Endometrial microvascular endothelial cells (primary cell): ENCODE measurements around the gene SC5D. TPM values are rescaled to one million over a fixed set of nuclear protein-coding genes. Genes with fewer than 3 reads are reported as not detected.

Source experiments
- in situ Hi-C: cut with HindIII; loops from 2 replicates; pipeline ENCODE4 v1.10.0; 2017; ENCODE audit warnings: low sequenced_read_pairs, low pct_unique_long_range_greater_than_20kb; ENCODE audit errors: inconsistent ontology term
- total RNA-seq: library from RNA; depleted of rRNA; stranded (reverse); fragments of >200 nt; gene quantifications from one replicate; pipeline ENCODE4 v1.2.3, GENCODE V29; 2015; ENCODE audit errors: inconsistent ontology term

The SC5D gene
- total RNA-seq, 1 donor from 2014 or later: 28.9 TPM

GRCh38 chr11:121348220-121348875, 55.8 kb downstream of the SC5D start:
- in situ Hi-C loops: no loop called here

DNA sequence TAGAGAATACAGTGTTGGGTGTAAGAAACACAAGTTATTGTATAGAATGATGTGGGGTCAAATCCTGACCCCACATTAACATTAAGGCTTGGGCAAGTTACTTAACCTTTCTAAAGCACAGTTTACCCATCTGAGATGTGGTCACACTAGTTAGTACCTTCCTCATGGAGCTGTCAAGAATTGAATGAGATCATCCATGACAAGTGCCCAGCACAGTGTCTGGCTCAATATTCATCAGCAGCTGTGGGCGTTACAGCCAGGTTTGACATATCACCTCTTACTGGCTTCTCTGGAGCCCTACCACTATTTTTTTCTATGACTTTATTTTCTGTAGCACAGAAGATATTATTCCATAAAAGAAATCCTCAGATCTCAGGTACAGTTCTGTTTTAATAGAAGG, 57.2 kb downstream of the SC5D start:
- in situ Hi-C loops: no loop called here

DNA sequence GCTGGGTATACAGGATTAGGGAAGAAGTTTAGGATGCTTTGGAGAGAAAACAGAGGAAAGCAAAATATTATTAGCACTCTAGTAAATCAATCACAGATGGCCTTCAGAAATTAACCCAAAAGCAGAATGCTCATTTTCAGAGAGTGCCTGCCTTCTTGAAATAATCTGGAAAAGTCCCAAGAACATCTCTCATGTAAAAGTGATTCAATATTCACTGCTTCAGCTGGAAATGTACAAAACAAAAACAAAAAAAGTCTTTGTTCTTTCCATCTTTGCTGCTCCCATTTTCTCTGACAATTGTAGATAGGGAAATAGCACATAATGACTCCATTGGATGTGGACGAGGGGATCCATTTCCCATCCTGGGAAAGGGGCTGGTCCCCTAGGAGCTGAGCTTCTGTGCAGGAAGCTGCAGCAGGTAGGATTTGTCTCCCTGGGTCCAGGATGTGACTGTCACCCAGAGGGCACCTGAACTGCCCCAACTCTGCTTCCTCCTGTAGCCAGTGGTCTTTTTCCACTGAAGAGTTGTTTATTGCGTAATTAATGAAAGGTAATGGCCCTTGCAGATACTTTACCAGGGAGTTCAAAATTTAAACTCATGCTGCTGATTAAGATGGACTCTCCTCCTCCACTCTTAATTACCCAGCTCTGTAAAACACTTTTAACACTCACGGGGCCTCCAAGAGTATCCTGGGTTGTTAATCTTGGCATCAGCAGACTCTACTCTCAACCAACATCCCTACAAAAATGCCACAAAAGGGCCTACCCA, 57.9 kb downstream of the SC5D start:
- in situ Hi-C loops: no loop called here

GRCh38 chr11:121351083-121351630, 58.6 kb downstream of the SC5D start:
- in situ Hi-C loops: no loop called here

DNA sequence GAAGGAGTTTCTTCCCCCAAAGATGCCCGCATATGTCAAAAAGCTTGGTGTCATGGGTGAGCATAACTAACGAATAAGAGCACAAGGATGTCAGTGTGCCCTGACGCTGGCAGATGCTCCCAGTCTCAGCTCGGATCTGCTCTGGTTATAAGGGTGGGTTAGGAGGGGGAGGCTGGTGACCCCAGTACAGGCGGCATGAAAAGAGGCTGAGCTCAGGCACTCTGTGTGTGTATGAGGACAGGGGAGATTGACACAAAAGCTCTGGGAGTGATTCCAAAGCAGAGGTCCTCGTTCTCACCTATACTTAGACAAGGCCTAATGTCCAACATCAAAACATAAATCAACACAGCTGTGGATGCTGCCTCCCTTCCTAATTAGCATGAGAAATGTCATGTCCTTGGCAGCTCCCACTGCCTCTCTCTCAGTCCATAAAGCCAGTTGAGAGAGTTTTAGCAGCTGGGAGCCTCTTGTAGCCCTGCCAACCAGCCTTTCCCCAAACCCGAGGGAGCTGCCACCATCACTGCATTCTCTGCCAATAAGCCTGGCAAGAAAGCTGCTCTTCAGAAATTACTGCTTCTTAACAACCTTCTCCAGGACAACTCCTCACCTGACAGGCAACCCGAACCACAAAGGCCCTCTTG, 59.8 kb downstream of the SC5D start:
- in situ Hi-C loops: no loop called here

DNA sequence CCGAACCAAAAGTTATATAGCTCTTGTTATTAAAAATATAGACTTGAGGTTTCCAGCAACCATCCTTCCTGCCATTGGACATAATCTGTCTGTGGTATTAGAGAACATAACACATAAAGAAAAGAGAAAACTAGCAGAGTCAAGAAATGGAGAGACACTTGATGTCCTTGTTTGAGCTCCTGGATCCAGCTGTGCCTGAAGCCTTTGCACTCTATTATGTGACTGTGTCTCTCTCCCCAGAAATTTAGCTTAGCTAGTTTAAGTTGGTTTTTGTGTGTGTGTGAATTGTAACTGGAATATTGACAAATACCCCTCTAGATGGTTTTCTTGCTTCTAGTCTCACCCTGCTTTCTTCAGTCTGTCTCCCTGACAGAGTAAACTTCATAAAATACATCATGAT, 61.6 kb downstream of the SC5D start:
- in situ Hi-C loops: no loop called here

DNA sequence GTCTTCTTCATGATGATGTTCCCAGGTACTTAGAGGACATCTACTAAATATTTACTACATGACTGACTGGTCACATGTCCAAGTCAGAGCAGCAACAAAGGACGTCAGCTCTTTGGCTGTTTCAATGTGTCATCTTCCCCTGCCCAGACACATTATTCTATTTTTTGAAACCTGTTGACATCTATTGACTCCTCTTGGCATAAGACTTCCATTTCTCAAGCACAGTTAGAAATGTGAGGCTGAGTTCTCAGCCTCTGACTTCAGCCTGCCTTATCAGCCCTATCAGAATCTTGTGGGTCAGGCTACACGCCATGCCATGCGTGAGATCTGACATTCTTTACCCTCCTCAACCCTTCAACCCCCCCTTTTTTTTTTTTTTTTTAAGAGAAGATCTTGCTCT, 63.8 kb downstream of the SC5D start:
- in situ Hi-C loops: no loop called here

Other genes with a start within 250 kb of the SC5D start
- gene TECTA, start 191.5 kb upstream of the SC5D start, total RNA-seq: 0.09 TPM
- 1.3 TPM for gene SORL1, start 159.5 kb downstream of the SC5D start, total RNA-seq